OCI-LY7 (cell line): Measurements from ENCODE around the gene MAP7D2.

ENCODE experiments used
- EZH2phosphoT487 ChIP-seq: fragments of 200-600 bp; sonication (generic); IDR thresholded peaks from 2 replicates; pipeline ENCODE4 v1.6.1; 2018; ENCODE audit warnings: low read depth, borderline replicate concordance, mild to moderate bottlenecking, mixed run types, antibody characterized with exemption, low read length, moderate library complexity, mixed read lengths
- TF ChIP-seq, protein P1 (sequence below): fragments of 200-600 bp; sonication (generic); conservative IDR thresholded peaks from 2 replicates; pipeline ENCODE4 v1.5.1; 2014; ENCODE audit warnings: mild to moderate bottlenecking, antibody characterized with exemption, low read length, moderate library complexity, mixed read lengths

- TF ChIP-seq, protein P1, sequence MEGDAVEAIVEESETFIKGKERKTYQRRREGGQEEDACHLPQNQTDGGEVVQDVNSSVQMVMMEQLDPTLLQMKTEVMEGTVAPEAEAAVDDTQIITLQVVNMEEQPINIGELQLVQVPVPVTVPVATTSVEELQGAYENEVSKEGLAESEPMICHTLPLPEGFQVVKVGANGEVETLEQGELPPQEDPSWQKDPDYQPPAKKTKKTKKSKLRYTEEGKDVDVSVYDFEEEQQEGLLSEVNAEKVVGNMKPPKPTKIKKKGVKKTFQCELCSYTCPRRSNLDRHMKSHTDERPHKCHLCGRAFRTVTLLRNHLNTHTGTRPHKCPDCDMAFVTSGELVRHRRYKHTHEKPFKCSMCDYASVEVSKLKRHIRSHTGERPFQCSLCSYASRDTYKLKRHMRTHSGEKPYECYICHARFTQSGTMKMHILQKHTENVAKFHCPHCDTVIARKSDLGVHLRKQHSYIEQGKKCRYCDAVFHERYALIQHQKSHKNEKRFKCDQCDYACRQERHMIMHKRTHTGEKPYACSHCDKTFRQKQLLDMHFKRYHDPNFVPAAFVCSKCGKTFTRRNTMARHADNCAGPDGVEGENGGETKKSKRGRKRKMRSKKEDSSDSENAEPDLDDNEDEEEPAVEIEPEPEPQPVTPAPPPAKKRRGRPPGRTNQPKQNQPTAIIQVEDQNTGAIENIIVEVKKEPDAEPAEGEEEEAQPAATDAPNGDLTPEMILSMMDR: no peak
- no peak for TF ChIP-seq EZH2phosphoT487
Measured at GRCh38 chrX:20132666-20133065, 16.0 kb upstream of the MAP7D2 start.
